NB4 (cell line): ENCODE measurements around the gene SMURF1.

Experiments
- MYC ChIP-seq: IDR thresholded peaks from 2 replicates; pipeline ENCODE4 v1.6.1; 2011; ENCODE audit warnings: low read depth, low read length
- POLR2A ChIP-seq: IDR thresholded peaks from 2 replicates; pipeline ENCODE4 v1.6.1; 2011; ENCODE audit warnings: mild to moderate bottlenecking; ENCODE audit not compliant: insufficient read length; ENCODE audit errors: extremely low read depth
- TF ChIP-seq, protein P1 (sequence below): IDR thresholded peaks from one replicate; pipeline ENCODE4 v1.5.1; 2012; ENCODE audit warnings: low read depth, low read length

DNA sequence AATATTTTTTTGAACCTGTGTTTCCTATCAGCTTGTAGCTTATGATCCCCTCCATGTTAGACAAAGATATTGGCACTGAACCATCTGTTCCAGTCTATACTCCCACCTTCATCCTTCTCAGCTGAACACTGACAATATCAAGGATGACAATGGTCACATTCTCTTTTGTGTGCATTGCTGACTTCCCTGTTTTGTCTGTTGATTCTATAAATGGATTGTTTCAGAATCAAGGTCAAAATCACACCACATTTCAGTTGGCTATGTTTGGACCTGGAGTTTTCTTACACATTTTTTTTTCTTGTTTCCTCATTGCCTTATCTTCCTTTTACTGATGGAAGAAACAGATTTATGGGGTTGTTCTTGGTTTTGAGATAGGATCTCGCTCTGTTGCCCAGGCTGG lies 11.3 kb upstream of the SMURF1 start:
- TF ChIP-seq, protein P1, sequence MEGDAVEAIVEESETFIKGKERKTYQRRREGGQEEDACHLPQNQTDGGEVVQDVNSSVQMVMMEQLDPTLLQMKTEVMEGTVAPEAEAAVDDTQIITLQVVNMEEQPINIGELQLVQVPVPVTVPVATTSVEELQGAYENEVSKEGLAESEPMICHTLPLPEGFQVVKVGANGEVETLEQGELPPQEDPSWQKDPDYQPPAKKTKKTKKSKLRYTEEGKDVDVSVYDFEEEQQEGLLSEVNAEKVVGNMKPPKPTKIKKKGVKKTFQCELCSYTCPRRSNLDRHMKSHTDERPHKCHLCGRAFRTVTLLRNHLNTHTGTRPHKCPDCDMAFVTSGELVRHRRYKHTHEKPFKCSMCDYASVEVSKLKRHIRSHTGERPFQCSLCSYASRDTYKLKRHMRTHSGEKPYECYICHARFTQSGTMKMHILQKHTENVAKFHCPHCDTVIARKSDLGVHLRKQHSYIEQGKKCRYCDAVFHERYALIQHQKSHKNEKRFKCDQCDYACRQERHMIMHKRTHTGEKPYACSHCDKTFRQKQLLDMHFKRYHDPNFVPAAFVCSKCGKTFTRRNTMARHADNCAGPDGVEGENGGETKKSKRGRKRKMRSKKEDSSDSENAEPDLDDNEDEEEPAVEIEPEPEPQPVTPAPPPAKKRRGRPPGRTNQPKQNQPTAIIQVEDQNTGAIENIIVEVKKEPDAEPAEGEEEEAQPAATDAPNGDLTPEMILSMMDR, result no peak
- TF ChIP-seq MYC (no peak), POLR2A (no peak)
